Neural cell (in vitro differentiated cells): ENCODE measurements around the gene ZDHHC18. TPM values are rescaled to one million over a fixed set of nuclear protein-coding genes. Genes with fewer than 3 reads are reported as not detected.
A peak's percentile ranks its signal among the peaks of the same experiment; 100 is the strongest.

Experiments
- H2AFZ ChIP-seq: fragments of 200-600, 300-800 bp; sonication (generic), shearing (Covaris generic); 2 replicates; pipeline ENCODE4 v1.6.0; 2014; ENCODE audit warnings: low read depth, mild to moderate bottlenecking, antibody characterized with exemption, low read length, moderate library complexity
- H3F3A ChIP-seq: fragments of 200-600 bp; shearing (Covaris generic); 2 replicates; pipeline ENCODE4 v1.6.1; 2016; ENCODE audit warnings: mild to moderate bottlenecking, moderate library complexity, mixed read lengths, antibody characterized with exemption, low read length; ENCODE audit not compliant: insufficient read depth, poor library complexity, severe bottlenecking
- H3K27ac ChIP-seq: fragments of 200-600, 300-800 bp; sonication (generic), shearing (Covaris generic); 2 replicates; pipeline ENCODE4 v1.5.1; 2014; ENCODE audit warnings: mild to moderate bottlenecking, low read length, moderate library complexity
- H3K27me3 ChIP-seq: fragments of 300-800, 200-600 bp; sonication (generic), shearing (Covaris generic); 2 replicates; pipeline ENCODE4 v1.6.0; 2014; ENCODE audit warnings: mild to moderate bottlenecking, low read depth, low read length, moderate library complexity; ENCODE audit not compliant: insufficient read depth
- H3K36me3 ChIP-seq: fragments of 300-800, 200-600 bp; sonication (generic), shearing (Covaris generic); 2 replicates; pipeline ENCODE4 v1.5.1; 2014; ENCODE audit warnings: mild to moderate bottlenecking, antibody characterized with exemption, low read length, moderate library complexity; ENCODE audit not compliant: insufficient read depth
- H3K4me2 ChIP-seq: fragments of 300-800, 200-600 bp; sonication (generic), shearing (Covaris generic); 2 replicates; pipeline ENCODE4 v1.6.0; 2014; ENCODE audit warnings: mild to moderate bottlenecking, low read length
- H3K4me3 ChIP-seq: fragments of 300-800, 200-600 bp; sonication (generic), shearing (Covaris generic); 2 replicates; pipeline ENCODE4 v1.5.1; 2014; ENCODE audit warnings: mild to moderate bottlenecking, low read length, moderate library complexity
- H3K79me2 ChIP-seq: fragments of 200-600 bp; shearing (Covaris generic); replicated peaks from 2 replicates; pipeline ENCODE4 v1.6.0; 2014; ENCODE audit warnings: mild to moderate bottlenecking, low read length, moderate library complexity; ENCODE audit not compliant: insufficient read depth
- H3K9ac ChIP-seq: fragments of 300-800, 200-600 bp; sonication (generic), shearing (Covaris generic); 2 replicates; pipeline ENCODE4 v1.6.1; 2016; ENCODE audit warnings: mild to moderate bottlenecking, low read length, mixed read lengths
- H3K9me2 ChIP-seq: fragments of 200-600 bp; shearing (Covaris generic); 2 replicates; pipeline ENCODE4 v1.6.1; 2016; ENCODE audit warnings: mild to moderate bottlenecking, low read length, mixed read lengths; ENCODE audit not compliant: insufficient read depth
- H3K9me3 ChIP-seq: fragments of 200-600, 300-800 bp; sonication (generic), shearing (Covaris generic); 2 replicates; pipeline ENCODE4 v1.6.1; 2016; ENCODE audit warnings: mild to moderate bottlenecking, mixed run types, low read length, moderate library complexity, mixed read lengths
- H4K20me1 ChIP-seq: fragments of 200-600 bp; shearing (Covaris generic); 2 replicates; pipeline ENCODE4 v1.6.1; 2016; ENCODE audit warnings: mild to moderate bottlenecking, mixed run types; ENCODE audit not compliant: insufficient read depth
- EP300 ChIP-seq: fragments of 450-650 bp; conservative IDR thresholded peaks from 2 replicates; pipeline ENCODE4 v1.6.1; 2014; ENCODE audit warnings: antibody characterized with exemption, mild to moderate bottlenecking, moderate library complexity; ENCODE audit not compliant: poor library complexity, severe bottlenecking
- EZH2 ChIP-seq: fragments of 200-600, 300-800 bp; shearing (Covaris generic), sonication (generic); IDR thresholded peaks from 2 replicates; pipeline ENCODE4 v1.6.1; 2014; ENCODE audit warnings: antibody characterized with exemption, low read length, borderline replicate concordance, mild to moderate bottlenecking; ENCODE audit not compliant: insufficient read depth, poor library complexity, severe bottlenecking
- MXI1 ChIP-seq: fragments of 450-650 bp; conservative IDR thresholded peaks from 2 replicates; pipeline ENCODE4 v1.6.1; 2014; ENCODE audit warnings: antibody characterized with exemption, mild to moderate bottlenecking; ENCODE audit not compliant: poor library complexity, severe bottlenecking
- POLR2AphosphoS5 ChIP-seq: IDR thresholded peaks from 2 replicates; pipeline ENCODE4 v1.6.1; 2012
- RAD21 ChIP-seq: fragments of 450-650 bp; conservative IDR thresholded peaks from 2 replicates; pipeline ENCODE4 v1.6.1; 2014; ENCODE audit warnings: antibody characterized with exemption, mild to moderate bottlenecking, moderate library complexity
- SMC3 ChIP-seq: fragments of 450-650 bp; conservative IDR thresholded peaks from 2 replicates; pipeline ENCODE4 v1.6.1; 2014; ENCODE audit warnings: antibody characterized with exemption, mild to moderate bottlenecking, moderate library complexity; ENCODE audit not compliant: poor library complexity
- TAF1 ChIP-seq: IDR thresholded peaks from 2 replicates; pipeline ENCODE4 v1.6.1; 2012; ENCODE audit warnings: low read depth
- polyA plus RNA-seq: library from polyadenylated mRNA; depleted of rRNA; stranded (reverse); fragments of >200 nt; gene quantifications from 2 replicates; pipeline ENCODE4 v1.2.3, GENCODE V29; 2014
- TF ChIP-seq, protein P1 (sequence below): fragments of 450-650 bp; IDR thresholded peaks from 2 replicates; pipeline ENCODE4 v1.5.1; 2014; ENCODE audit warnings: antibody characterized with exemption, mild to moderate bottlenecking, moderate library complexity; ENCODE audit not compliant: poor library complexity, severe bottlenecking
- TF ChIP-seq, protein P2 (sequence below): IDR thresholded peaks from 2 replicates; pipeline ENCODE4 v1.6.1; 2012; ENCODE audit warnings: borderline replicate concordance

Gene ZDHHC18
- polyA plus RNA-seq, 1 donor from 2014 or later = 23.7 TPM

DNA sequence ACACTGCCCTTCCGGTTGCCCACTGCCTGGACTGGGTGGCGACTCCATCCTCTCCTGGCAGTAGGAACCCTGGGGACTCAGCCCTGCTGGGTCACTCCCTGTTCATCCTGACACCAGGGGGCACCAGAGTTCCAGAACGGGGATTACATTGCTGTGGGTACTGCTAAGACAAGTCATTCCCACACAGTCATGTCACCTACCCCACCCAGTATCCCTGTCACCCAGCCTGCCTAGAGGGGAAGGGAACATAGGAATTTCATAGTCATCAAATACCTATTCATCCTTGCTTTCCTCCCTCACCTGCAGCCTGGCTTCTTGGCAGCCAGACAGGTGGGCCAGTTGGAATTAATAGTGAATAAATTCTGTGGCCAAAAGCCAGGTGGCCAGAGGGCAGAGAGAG is 26.7 kb downstream of the ZDHHC18 start:
- H3K79me2 ChIP-seq = no peaks in the 10 kb centered on the region
- H3K36me3 ChIP-seq = no peaks in the 10 kb centered on the region
- no peak overlapping the region for H3K9ac ChIP-seq
- no peaks in the 10 kb centered on the region for H3K27me3 ChIP-seq
- no peaks in the 10 kb centered on the region for H3K9me2 ChIP-seq
- no peaks in the 10 kb centered on the region for H3K9me3 ChIP-seq
- H3F3A ChIP-seq = no peaks in the 10 kb centered on the region
- H3K4me2 ChIP-seq = no peak overlapping the region
- H2AFZ ChIP-seq = no peak overlapping the region
- H3K4me3 ChIP-seq = no peak overlapping the region
- H4K20me1 ChIP-seq = no peaks in the 10 kb centered on the region
- peak; percentile 37 for TF ChIP-seq RAD21
- TF ChIP-seq SMC3 = peak; percentile 59
- TF ChIP-seq EZH2 = no peak
- TF ChIP-seq, protein P1, sequence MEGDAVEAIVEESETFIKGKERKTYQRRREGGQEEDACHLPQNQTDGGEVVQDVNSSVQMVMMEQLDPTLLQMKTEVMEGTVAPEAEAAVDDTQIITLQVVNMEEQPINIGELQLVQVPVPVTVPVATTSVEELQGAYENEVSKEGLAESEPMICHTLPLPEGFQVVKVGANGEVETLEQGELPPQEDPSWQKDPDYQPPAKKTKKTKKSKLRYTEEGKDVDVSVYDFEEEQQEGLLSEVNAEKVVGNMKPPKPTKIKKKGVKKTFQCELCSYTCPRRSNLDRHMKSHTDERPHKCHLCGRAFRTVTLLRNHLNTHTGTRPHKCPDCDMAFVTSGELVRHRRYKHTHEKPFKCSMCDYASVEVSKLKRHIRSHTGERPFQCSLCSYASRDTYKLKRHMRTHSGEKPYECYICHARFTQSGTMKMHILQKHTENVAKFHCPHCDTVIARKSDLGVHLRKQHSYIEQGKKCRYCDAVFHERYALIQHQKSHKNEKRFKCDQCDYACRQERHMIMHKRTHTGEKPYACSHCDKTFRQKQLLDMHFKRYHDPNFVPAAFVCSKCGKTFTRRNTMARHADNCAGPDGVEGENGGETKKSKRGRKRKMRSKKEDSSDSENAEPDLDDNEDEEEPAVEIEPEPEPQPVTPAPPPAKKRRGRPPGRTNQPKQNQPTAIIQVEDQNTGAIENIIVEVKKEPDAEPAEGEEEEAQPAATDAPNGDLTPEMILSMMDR = peak; percentile 60
- TF ChIP-seq EP300 = no peak
- no peak overlapping the region for H3K27ac ChIP-seq

DNA sequence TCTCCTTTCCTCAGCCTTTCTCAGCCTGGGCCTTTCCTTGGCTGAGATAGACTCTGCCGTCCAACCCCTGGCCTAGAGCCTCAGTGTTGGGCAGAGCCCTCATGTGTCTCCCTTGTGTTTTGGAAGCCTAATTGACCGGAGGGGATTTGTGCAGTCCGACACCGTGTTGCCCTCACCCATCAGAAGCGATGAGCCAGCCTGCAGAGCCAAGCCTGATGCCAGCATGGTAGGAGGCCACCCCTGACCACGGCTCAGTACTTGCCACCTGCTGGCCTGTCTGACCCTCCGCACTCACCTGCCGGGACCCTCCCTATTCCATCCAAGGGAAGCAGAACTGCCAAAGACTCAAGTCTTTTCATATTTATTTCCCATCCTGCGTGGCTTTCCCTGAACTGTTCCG is 27.1 kb downstream of the ZDHHC18 start:
- H2AFZ ChIP-seq = no peak overlapping the region
- no peaks in the 10 kb centered on the region for H3K79me2 ChIP-seq
- TF ChIP-seq EZH2 (no peak), POLR2AphosphoS5 (no peak), EP300 (no peak), RAD21 (no peak), TAF1 (no peak)
- H3K9me3 ChIP-seq = no peaks in the 10 kb centered on the region
- no peaks in the 10 kb centered on the region for H3F3A ChIP-seq
- no peaks in the 10 kb centered on the region for H4K20me1 ChIP-seq
- H3K4me2 ChIP-seq = no peak overlapping the region
- H3K27ac ChIP-seq = no peak overlapping the region
- no peaks in the 10 kb centered on the region for H3K27me3 ChIP-seq
- H3K36me3 ChIP-seq = no peaks in the 10 kb centered on the region
- H3K9ac ChIP-seq = no peak overlapping the region
- no peak overlapping the region for H3K4me3 ChIP-seq
- no peaks in the 10 kb centered on the region for H3K9me2 ChIP-seq

DNA sequence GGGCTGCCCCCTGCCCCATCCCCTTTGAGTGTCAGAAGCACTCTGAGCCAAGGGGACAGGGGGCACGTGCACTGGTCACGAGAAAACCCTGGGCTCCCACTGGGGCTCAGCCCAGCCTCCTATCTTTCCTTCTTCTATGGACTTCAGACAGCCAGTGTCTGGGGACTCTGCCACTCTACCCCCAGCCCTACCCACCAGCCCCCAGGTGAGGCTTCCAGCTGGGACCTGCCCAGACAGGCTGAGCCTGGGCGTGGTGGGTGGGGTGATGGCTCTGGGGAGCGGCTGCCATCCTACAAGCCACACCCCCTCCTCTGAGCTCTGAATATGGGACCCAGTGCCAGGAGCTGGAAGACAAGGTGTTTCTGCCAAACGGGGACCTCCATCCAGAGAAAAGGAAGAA is 28.4 kb downstream of the ZDHHC18 start:
- no peaks in the 10 kb centered on the region for H3K27me3 ChIP-seq
- H3K79me2 ChIP-seq = no peaks in the 10 kb centered on the region
- H3K4me3 ChIP-seq = no peak overlapping the region
- TF ChIP-seq, protein P2, sequence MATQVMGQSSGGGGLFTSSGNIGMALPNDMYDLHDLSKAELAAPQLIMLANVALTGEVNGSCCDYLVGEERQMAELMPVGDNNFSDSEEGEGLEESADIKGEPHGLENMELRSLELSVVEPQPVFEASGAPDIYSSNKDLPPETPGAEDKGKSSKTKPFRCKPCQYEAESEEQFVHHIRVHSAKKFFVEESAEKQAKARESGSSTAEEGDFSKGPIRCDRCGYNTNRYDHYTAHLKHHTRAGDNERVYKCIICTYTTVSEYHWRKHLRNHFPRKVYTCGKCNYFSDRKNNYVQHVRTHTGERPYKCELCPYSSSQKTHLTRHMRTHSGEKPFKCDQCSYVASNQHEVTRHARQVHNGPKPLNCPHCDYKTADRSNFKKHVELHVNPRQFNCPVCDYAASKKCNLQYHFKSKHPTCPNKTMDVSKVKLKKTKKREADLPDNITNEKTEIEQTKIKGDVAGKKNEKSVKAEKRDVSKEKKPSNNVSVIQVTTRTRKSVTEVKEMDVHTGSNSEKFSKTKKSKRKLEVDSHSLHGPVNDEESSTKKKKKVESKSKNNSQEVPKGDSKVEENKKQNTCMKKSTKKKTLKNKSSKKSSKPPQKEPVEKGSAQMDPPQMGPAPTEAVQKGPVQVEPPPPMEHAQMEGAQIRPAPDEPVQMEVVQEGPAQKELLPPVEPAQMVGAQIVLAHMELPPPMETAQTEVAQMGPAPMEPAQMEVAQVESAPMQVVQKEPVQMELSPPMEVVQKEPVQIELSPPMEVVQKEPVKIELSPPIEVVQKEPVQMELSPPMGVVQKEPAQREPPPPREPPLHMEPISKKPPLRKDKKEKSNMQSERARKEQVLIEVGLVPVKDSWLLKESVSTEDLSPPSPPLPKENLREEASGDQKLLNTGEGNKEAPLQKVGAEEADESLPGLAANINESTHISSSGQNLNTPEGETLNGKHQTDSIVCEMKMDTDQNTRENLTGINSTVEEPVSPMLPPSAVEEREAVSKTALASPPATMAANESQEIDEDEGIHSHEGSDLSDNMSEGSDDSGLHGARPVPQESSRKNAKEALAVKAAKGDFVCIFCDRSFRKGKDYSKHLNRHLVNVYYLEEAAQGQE = no peak
- TF ChIP-seq RAD21 (no peak), MXI1 (no peak), SMC3 (no peak), TAF1 (no peak), EZH2 (no peak), EP300 (no peak), POLR2AphosphoS5 (no peak)
- TF ChIP-seq, protein P1 = no peak
- H3K9ac ChIP-seq = no peak overlapping the region
- no peaks in the 10 kb centered on the region for H3K9me3 ChIP-seq
- no peak overlapping the region for H3K27ac ChIP-seq
- no peak overlapping the region for H3K4me2 ChIP-seq
- no peaks in the 10 kb centered on the region for H4K20me1 ChIP-seq
- H3K36me3 ChIP-seq = no peaks in the 10 kb centered on the region
- H3K9me2 ChIP-seq = no peaks in the 10 kb centered on the region
- no peak overlapping the region for H2AFZ ChIP-seq
- no peaks in the 10 kb centered on the region for H3F3A ChIP-seq
